ENCODE results near the gene SAMD7.

Gene SAMD7

DNA sequence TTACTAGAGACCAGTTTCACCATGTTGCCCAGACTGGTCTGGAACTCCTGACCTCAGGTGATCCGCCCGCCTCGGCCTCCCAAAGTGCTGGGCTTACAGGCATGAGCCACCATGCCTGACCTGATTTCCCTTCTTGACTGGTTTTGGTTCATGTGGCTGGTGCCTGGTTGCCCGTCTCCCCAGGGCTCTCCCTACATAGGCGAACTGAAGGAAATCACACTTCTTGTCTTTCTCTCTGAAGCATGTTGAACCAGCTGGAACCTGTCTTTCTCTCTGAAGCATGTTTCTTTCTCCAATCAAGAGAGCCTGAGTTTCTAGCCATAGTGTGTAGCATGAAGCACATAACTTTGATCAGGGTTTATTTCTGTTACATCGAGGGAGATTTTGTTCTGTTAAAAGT is 16.3 kb upstream of the SAMD7 start:
- peak overlapping the region; percentile 61 for H2AFZ ChIP-seq (ENCODE audit: low read length)
- no peak overlapping the region for H3K4me3 ChIP-seq (ENCODE audit: low read depth, low read length, poor library complexity, severe bottlenecking)
- H3K79me2 ChIP-seq (ENCODE audit: insufficient read depth, low read length), result no peaks in the 10 kb centered on the region
- H3K36me3 ChIP-seq (ENCODE audit: insufficient read depth, low read length), result no peaks in the 10 kb centered on the region
- H4K20me1 ChIP-seq (ENCODE audit: insufficient read depth, low read length), result no peaks in the 10 kb centered on the region
- no peak overlapping the region for H3K4me2 ChIP-seq (ENCODE audit: low read length)
- no peaks in the 10 kb centered on the region for H3K27me3 ChIP-seq (ENCODE audit: insufficient read depth, low read length)
- no peaks in the 10 kb centered on the region for H3K9me2 ChIP-seq (ENCODE audit: low read depth, low read length)
- peak overlapping the region; percentile 6 for H3K27ac ChIP-seq (ENCODE audit: low read depth, low read length, poor library complexity, severe bottlenecking)
- H3K9me3 ChIP-seq (ENCODE audit: low read length), result 0 out of 2 replicates have a peak, but pooled peaks cover 2% of the 10 kb centered on the region
- no peaks in the 10 kb centered on the region for H3F3A ChIP-seq (ENCODE audit: insufficient read depth, low read length)
- no peak for TF ChIP-seq EZH2 (IDR thresholded peaks at IDR 0.05; ENCODE audit: borderline replicate concordance, low read length)
- TF ChIP-seq, protein P1, sequence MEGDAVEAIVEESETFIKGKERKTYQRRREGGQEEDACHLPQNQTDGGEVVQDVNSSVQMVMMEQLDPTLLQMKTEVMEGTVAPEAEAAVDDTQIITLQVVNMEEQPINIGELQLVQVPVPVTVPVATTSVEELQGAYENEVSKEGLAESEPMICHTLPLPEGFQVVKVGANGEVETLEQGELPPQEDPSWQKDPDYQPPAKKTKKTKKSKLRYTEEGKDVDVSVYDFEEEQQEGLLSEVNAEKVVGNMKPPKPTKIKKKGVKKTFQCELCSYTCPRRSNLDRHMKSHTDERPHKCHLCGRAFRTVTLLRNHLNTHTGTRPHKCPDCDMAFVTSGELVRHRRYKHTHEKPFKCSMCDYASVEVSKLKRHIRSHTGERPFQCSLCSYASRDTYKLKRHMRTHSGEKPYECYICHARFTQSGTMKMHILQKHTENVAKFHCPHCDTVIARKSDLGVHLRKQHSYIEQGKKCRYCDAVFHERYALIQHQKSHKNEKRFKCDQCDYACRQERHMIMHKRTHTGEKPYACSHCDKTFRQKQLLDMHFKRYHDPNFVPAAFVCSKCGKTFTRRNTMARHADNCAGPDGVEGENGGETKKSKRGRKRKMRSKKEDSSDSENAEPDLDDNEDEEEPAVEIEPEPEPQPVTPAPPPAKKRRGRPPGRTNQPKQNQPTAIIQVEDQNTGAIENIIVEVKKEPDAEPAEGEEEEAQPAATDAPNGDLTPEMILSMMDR (IDR thresholded peaks at IDR 0.05; ENCODE audit: low read length), result no peak
- H3K4me1 ChIP-seq (ENCODE audit: insufficient read depth, low read length, severe bottlenecking), result peaks cover 17% of the 10 kb centered on the region
- no peak overlapping the region for H3K9ac ChIP-seq (ENCODE audit: low read length)

DNA sequence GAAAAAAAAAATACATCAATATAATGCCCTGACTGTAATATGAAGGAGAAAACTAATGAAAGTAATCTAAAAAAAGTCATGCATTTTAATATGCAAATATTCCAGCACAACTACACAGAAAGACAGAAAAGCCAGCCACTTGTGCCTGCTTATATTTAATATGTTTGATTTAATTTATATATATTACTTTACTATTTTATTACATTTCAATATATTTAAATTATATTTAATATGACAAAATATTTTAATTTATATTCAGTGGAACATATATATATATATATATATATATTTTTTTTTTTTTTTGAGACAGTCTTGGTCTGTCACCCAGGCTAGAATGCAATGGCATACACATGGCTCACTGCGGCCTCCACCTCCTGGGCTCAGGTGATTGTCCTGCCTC is 14.1 kb upstream of the SAMD7 start:
- Histone ChIP-seq H3F3A (ENCODE audit: insufficient read depth, low read length) (no peaks in the 10 kb centered on the region), H3K4me3 (ENCODE audit: low read depth, low read length, poor library complexity, severe bottlenecking) (no peak overlapping the region), H3K79me2 (ENCODE audit: insufficient read depth, low read length) (no peaks in the 10 kb centered on the region), H3K27ac (ENCODE audit: low read depth, low read length, poor library complexity, severe bottlenecking) (no peak overlapping the region), H3K4me2 (ENCODE audit: low read length) (no peak overlapping the region), H3K9ac (ENCODE audit: low read length) (no peak overlapping the region), H3K4me1 (ENCODE audit: insufficient read depth, low read length, severe bottlenecking) (peaks cover 10% of the 10 kb centered on the region), H4K20me1 (ENCODE audit: insufficient read depth, low read length) (no peaks in the 10 kb centered on the region), H3K36me3 (ENCODE audit: insufficient read depth, low read length) (no peaks in the 10 kb centered on the region), H2AFZ (ENCODE audit: low read length) (no peak overlapping the region), H3K9me3 (ENCODE audit: low read length) (peaks cover 22% of the 10 kb centered on the region; the same call in 1 of the 2 replicates), H3K27me3 (ENCODE audit: insufficient read depth, low read length) (no peaks in the 10 kb centered on the region), H3K9me2 (ENCODE audit: low read depth, low read length) (no peaks in the 10 kb centered on the region)
- TF ChIP-seq, protein P1 (IDR thresholded peaks at IDR 0.05; ENCODE audit: low read length), result no peak
- no peak for TF ChIP-seq EZH2 (IDR thresholded peaks at IDR 0.05; ENCODE audit: borderline replicate concordance, low read length)

DNA sequence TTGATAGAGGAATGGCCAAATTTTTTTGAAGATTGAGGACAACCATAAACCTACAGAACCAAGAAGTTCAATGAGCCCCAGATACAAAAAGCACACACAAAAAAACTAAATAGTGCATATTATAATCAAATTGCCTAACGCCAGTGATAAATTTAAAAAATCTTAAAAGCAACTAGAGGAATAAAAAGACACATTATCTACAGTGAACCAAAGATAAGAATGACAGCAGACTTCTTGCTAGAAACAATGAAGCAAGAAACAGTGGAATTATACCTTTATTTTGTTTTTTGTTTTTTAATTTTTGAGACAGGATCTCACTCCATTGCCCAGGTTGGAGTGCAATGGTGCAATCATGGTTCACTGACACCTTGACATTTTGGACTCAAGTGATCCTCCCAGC is 9.9 kb upstream of the SAMD7 start:
- Histone ChIP-seq H4K20me1 (ENCODE audit: insufficient read depth, low read length) (no peaks in the 10 kb centered on the region), H2AFZ (ENCODE audit: low read length) (no peak overlapping the region), H3K79me2 (ENCODE audit: insufficient read depth, low read length) (no peaks in the 10 kb centered on the region), H3K9me3 (ENCODE audit: low read length) (peaks cover 22% of the 10 kb centered on the region; the same call in 1 of the 2 replicates), H3K4me1 (ENCODE audit: insufficient read depth, low read length, severe bottlenecking) (no peaks in the 10 kb centered on the region), H3K9ac (ENCODE audit: low read length) (no peak overlapping the region), H3K27ac (ENCODE audit: low read depth, low read length, poor library complexity, severe bottlenecking) (no peak overlapping the region), H3K36me3 (ENCODE audit: insufficient read depth, low read length) (no peaks in the 10 kb centered on the region), H3K4me3 (ENCODE audit: low read depth, low read length, poor library complexity, severe bottlenecking) (no peak overlapping the region), H3K4me2 (ENCODE audit: low read length) (no peak overlapping the region), H3K9me2 (ENCODE audit: low read depth, low read length) (no peaks in the 10 kb centered on the region), H3F3A (ENCODE audit: insufficient read depth, low read length) (no peaks in the 10 kb centered on the region), H3K27me3 (ENCODE audit: insufficient read depth, low read length) (no peaks in the 10 kb centered on the region)
- TF ChIP-seq, protein P1 (IDR thresholded peaks at IDR 0.05; ENCODE audit: low read length), result no peak
- no peak for TF ChIP-seq EZH2 (IDR thresholded peaks at IDR 0.05; ENCODE audit: borderline replicate concordance, low read length)

Measured in OCI-LY1 (cell line).